Caco-2 (cell line): ENCODE data around the gene KIF17. TPM values are rescaled to one million over a fixed set of nuclear protein-coding genes. Genes with fewer than 3 reads are reported as not detected.

Experiments
- BruUV-seq: library from RNA; stranded (reverse); fragments of 400-500 nt; replicated peaks from 2 replicates; lab custom pipeline; 2021; lab: Mats Ljungman, UMichigan
- CTCF ChIA-PET: fragments of 300-600 bp; sonication (Branson Sonifier 250); formaldehyde crosslinking; loops from one replicate; lab custom pipeline; 2022; ENCODE audit warnings: antibody characterized with exemption; lab: Charles Lee
- POLR2A ChIA-PET: fragments of 300-600 bp; sonication (Branson Sonifier 250); formaldehyde crosslinking; loops from one replicate; lab custom pipeline; 2022; ENCODE audit warnings: antibody characterized with exemption; lab: Charles Lee
- DNase-seq, 2 experiments: peaks; one replicate each; pipeline versions ENCODE4 v3.0.0 to v3.0.0-alpha.2; 2020 to 2022
- H3K27me3 ChIP-seq: replicated peaks from 2 replicates; pipeline ENCODE4 v1.6.0; 2011; ENCODE audit warnings: low read length; ENCODE audit not compliant: control insufficient read depth, insufficient read depth
- H3K36me3 ChIP-seq: 2 replicates; pipeline ENCODE4 v1.5.1; 2011; ENCODE audit warnings: low read length; ENCODE audit not compliant: control insufficient read depth, insufficient read depth
- H3K4me1 ChIP-seq: fragments of 250-450 bp; sonication (Bioruptor Pico); 2 replicates; pipeline ENCODE4 v1.5.1; 2020; ENCODE audit warnings: mild to moderate bottlenecking
- H3K4me3 ChIP-seq: 2 replicates; pipeline ENCODE4 v1.5.1; 2011; ENCODE audit warnings: low read depth, mild to moderate bottlenecking, control low read depth, low read length
- H3K9me3 ChIP-seq: fragments of 250-450 bp; sonication (Bioruptor Pico); 2 replicates; pipeline ENCODE4 v1.5.1; 2020; ENCODE audit warnings: mild to moderate bottlenecking, moderate library complexity
- H3K27ac Mint-ChIP-seq: one replicate; pipeline ENCODE4 v1.8.0; 2022; ENCODE audit warnings: mixed read lengths; ENCODE audit not compliant: unreplicated experiment
- H3K27me3 Mint-ChIP-seq: one replicate; pipeline ENCODE4 v1.8.0; 2022; ENCODE audit warnings: mixed read lengths; ENCODE audit not compliant: insufficient read depth, unreplicated experiment
- H3K36me3 Mint-ChIP-seq: one replicate; pipeline ENCODE4 v1.8.0; 2022; ENCODE audit warnings: mild to moderate bottlenecking, mixed read lengths; ENCODE audit not compliant: insufficient read depth, unreplicated experiment
- H3K4me1 Mint-ChIP-seq: one replicate; pipeline ENCODE4 v1.8.0; 2022; ENCODE audit warnings: low read depth, mixed read lengths; ENCODE audit not compliant: unreplicated experiment
- H3K4me3 Mint-ChIP-seq: one replicate; pipeline ENCODE4 v1.8.0; 2022; ENCODE audit warnings: mild to moderate bottlenecking, moderate library complexity, mixed read lengths; ENCODE audit not compliant: unreplicated experiment
- H3K9me3 Mint-ChIP-seq: one replicate; pipeline ENCODE4 v1.8.0; 2022; ENCODE audit warnings: mixed read lengths; ENCODE audit not compliant: unreplicated experiment
- CTCF ChIP-seq, 2 experiments: fragments of 200-600 bp in 1 of 2; IDR thresholded peaks; 1 replicate in 1 of 2; 2 replicates in 1 of 2; pipeline versions ENCODE4 v1.5.1 to v1.8.0; 2011 to 2022; ENCODE audit warnings: antibody characterized with exemption in 1 of 2, control low read depth in 1 of 2, inconsistent platforms in 1 of 2, low read depth in 1 of 2, low read length in 1 of 2, mild to moderate bottlenecking in 1 of 2, moderate library complexity in 1 of 2; ENCODE audit not compliant: insufficient read depth in 1 of 2, severe bottlenecking in 1 of 2, unreplicated experiment in 1 of 2
- intact Hi-C: fragments of 100-400 bp; cut with micrococcal nuclease; formaldehyde crosslinking; loops from one replicate; pipeline ENCODE4 v1.10.0; 2022; ENCODE audit not compliant: unreplicated experiment
- total RNA-seq: library from RNA; stranded (reverse); gene quantifications from 2 replicates; pipeline ENCODE4 v1.2.3, GENCODE V29; 2022

The KIF17 gene
- total RNA-seq, 1 experiment from 2014 or later, result 1.5 TPM

DNA sequence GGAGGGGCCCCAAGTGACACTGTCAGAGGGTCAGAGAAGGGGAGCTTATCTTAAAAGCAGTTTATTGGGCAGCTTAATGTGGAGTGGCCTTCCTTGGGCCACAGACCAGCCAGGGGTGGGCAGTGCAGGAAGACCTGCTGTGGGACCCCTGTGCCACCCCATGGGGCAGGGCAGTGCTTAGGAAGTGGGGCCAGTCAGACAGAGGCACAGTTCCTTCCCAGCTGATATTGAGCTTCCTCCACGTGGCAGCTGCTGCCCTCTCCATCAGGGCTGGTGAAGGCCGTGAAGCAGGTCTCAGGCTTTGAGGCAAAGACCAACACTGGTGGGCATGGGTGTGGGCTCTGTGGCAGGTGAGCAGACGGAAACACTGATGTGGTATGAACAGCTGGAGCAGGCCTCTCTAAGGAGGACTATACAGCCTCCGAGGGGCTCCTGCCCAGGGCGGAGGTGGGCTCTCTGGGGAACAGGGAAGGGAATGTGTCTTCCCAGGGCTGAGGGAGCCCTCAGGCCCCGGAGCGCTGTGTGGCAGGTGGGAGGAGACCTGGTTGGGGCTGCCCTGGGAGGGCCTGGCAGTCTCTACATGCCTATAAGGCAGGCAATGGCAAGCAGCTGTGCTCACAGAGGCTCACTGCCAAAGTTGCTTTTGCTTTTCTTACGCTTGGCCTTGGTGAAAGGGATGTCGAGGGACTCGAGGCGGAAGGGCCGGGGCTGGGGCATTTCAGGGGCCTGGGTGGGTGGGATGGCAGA, 53.7 kb downstream of the KIF17 start:
- Mint-ChIP-seq H3K9me3 (no peaks in the 10 kb centered on the region), H3K27me3 (no peaks in the 10 kb centered on the region), H3K4me3 (no peak overlapping the region), H3K27ac (no peak overlapping the region), H3K4me1 (peaks cover 19% of the 10 kb centered on the region), H3K36me3 (peaks cover 23% of the 10 kb centered on the region)
- BruUV-seq, result no TSS peak
- no peak for TF ChIP-seq CTCF (IDR thresholded peaks at IDR 0.05; ENCODE audit: insufficient read depth in 1 of 2, low read depth in 1 of 2, low read length in 1 of 2, severe bottlenecking in 1 of 2, unreplicated experiment in 1 of 2)
- ChIA-PET CTCF (no interaction called here), POLR2A (no interaction called here)
- Histone ChIP-seq H3K9me3 (no peaks in the 10 kb centered on the region), H3K27me3 (no peaks in the 10 kb centered on the region), H3K4me1 (no peaks in the 10 kb centered on the region), H3K36me3 (no peaks in the 10 kb centered on the region), H3K4me3 (no peak overlapping the region)
- intact Hi-C loops, result no loop called here
- no peak for DNase-seq

GRCh38 chr1:20663365-20663764, 54.4 kb downstream of the KIF17 start:
- H3K9me3 Mint-ChIP-seq, result no peaks in the 10 kb centered on the region
- peaks cover 31% of the 10 kb centered on the region for H3K36me3 Mint-ChIP-seq
- no peak overlapping the region for H3K4me3 ChIP-seq
- no peaks in the 10 kb centered on the region for H3K4me1 ChIP-seq
- intact Hi-C loops, result no loop called here
- H3K9me3 ChIP-seq, result no peaks in the 10 kb centered on the region
- H3K36me3 ChIP-seq, result no peaks in the 10 kb centered on the region
- ChIA-PET POLR2A (no interaction called here), CTCF (no interaction called here)
- no peak for DNase-seq
- no TSS peak for BruUV-seq
- H3K4me1 Mint-ChIP-seq, result peaks cover 19% of the 10 kb centered on the region
- no peaks in the 10 kb centered on the region for H3K27me3 Mint-ChIP-seq
- no peak overlapping the region for H3K27ac Mint-ChIP-seq
- H3K27me3 ChIP-seq, result no peaks in the 10 kb centered on the region
- no peak for TF ChIP-seq CTCF (IDR thresholded peaks at IDR 0.05; ENCODE audit: insufficient read depth in 1 of 2, low read depth in 1 of 2, low read length in 1 of 2, severe bottlenecking in 1 of 2, unreplicated experiment in 1 of 2)
- peak overlapping the region; percentile 95 for H3K4me3 Mint-ChIP-seq

GRCh38 chr1:20662110-20662475, 55.7 kb downstream of the KIF17 start:
- peak overlapping the region; percentile 95 for H3K27ac Mint-ChIP-seq
- H3K4me3 ChIP-seq, result peak overlapping the region; percentile 75
- H3K27me3 Mint-ChIP-seq, result no peaks in the 10 kb centered on the region
- H3K27me3 ChIP-seq, result no peaks in the 10 kb centered on the region
- peaks cover 37% of the 10 kb centered on the region for H3K36me3 Mint-ChIP-seq
- H3K36me3 ChIP-seq, result no peaks in the 10 kb centered on the region
- H3K4me3 Mint-ChIP-seq, result peak overlapping the region; percentile 95
- H3K4me1 ChIP-seq, result no peaks in the 10 kb centered on the region
- no peak for DNase-seq
- H3K4me1 Mint-ChIP-seq, result peaks cover 19% of the 10 kb centered on the region
- ChIA-PET CTCF (interaction anchor here (0.5 to 1.8 kb wide), 5 partner anchors 21 to 152 kb away, joined by 3 to 12 read pairs (median 3); no protein-coding TSS in a partner anchor), POLR2A (interaction anchor here (1.9 kb wide), 1 partner anchor 125 kb away, joined by 6 read pairs; the partner anchor contains the start of gene HP1BP3)
- no peak for TF ChIP-seq CTCF (IDR thresholded peaks at IDR 0.05; ENCODE audit: insufficient read depth in 1 of 2, low read depth in 1 of 2, low read length in 1 of 2, severe bottlenecking in 1 of 2, unreplicated experiment in 1 of 2)
- TSS peak; percentile 88 for BruUV-seq
- no peaks in the 10 kb centered on the region for H3K9me3 ChIP-seq
- H3K9me3 Mint-ChIP-seq, result no peaks in the 10 kb centered on the region
- intact Hi-C loops, result no loop called here
